ENCODE results near the gene TMEM150A. TPM values are rescaled to one million over a fixed set of nuclear protein-coding genes. Genes with fewer than 3 reads are reported as not detected.

TMEM150A gene
- polyA plus RNA-seq, 2 of the 4 experiments (the other 2 are of a cell fraction) = 8.5 to 10.9 TPM

GRCh38 chr2:85589982-85590791 is 12.3 kb downstream of the TMEM150A start:
- 66% methylated on average over 7 of the region's 7 CpGs for WGBS (ENCODE audit: missing lambda C conversion rate)
- no peak overlapping the region for H3K4me2 ChIP-seq
- no peak for DNase-seq (ENCODE audit: low read depth in 1 of 2, low spot score in 1 of 2)
- no peaks in the 10 kb centered on the region for H3K9me3 ChIP-seq
- no peak for ATAC-seq
- H3K27ac ChIP-seq = no peak overlapping the region
- H3K4me1 ChIP-seq = peaks cover 16% of the 10 kb centered on the region
- CTCF ChIA-PET = interaction anchor here (0.8 to 2.1 kb wide), 5 partner anchors 14 to 199 kb away, joined by 3 to 5 read pairs (median 3); no protein-coding TSS in a partner anchor
- no peak for TF ChIP-seq MAX (IDR thresholded peaks at IDR 0.05)
- TF ChIP-seq FOSL2 (IDR thresholded peaks at IDR 0.05) = no peak
- no peak for TF ChIP-seq FOSL2 (CRISPR knock-in tag; IDR thresholded peaks at IDR 0.05)
- no peak for TF ChIP-seq CHD4 (IDR thresholded peaks at IDR 0.05; ENCODE audit: borderline replicate concordance)
- TF ChIP-seq HOXA7 (CRISPR knock-in tag; IDR thresholded peaks at IDR 0.05) = no peak
- TF ChIP-seq SREBF2 (IDR thresholded peaks at IDR 0.05) = no peak
- TF ChIP-seq TP53 (CRISPR knock-in tag; IDR thresholded peaks at IDR 0.05) = no peak
- no peak for TF ChIP-seq RCOR1 (IDR thresholded peaks at IDR 0.05; ENCODE audit: low read depth, low read length)
- TF ChIP-seq RAD21 (conservative IDR thresholded peaks at IDR 0.05 in 1 of 2, IDR thresholded peaks at IDR 0.05 in 1 of 2) = no peak
- no peak for TF ChIP-seq PHF8 (IDR thresholded peaks at IDR 0.05; ENCODE audit: borderline replicate concordance, low read depth)
- no peak for TF ChIP-seq POLR2A (IDR thresholded peaks at IDR 0.05; ENCODE audit: low read length)
- no peak for TF ChIP-seq POLR2AphosphoS2 (conservative IDR thresholded peaks at IDR 0.05; ENCODE audit: low read length)
- TF ChIP-seq, protein P1, sequence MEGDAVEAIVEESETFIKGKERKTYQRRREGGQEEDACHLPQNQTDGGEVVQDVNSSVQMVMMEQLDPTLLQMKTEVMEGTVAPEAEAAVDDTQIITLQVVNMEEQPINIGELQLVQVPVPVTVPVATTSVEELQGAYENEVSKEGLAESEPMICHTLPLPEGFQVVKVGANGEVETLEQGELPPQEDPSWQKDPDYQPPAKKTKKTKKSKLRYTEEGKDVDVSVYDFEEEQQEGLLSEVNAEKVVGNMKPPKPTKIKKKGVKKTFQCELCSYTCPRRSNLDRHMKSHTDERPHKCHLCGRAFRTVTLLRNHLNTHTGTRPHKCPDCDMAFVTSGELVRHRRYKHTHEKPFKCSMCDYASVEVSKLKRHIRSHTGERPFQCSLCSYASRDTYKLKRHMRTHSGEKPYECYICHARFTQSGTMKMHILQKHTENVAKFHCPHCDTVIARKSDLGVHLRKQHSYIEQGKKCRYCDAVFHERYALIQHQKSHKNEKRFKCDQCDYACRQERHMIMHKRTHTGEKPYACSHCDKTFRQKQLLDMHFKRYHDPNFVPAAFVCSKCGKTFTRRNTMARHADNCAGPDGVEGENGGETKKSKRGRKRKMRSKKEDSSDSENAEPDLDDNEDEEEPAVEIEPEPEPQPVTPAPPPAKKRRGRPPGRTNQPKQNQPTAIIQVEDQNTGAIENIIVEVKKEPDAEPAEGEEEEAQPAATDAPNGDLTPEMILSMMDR (IDR thresholded peaks at IDR 0.05) = no peak
- TF ChIP-seq HEYL (CRISPR knock-in tag; IDR thresholded peaks at IDR 0.05) = no peak
- no peak for FAIRE-seq
- no peak overlapping the region for H3K4me3 ChIP-seq
- POLR2A ChIA-PET = no interaction called here

GRCh38 chr2:85589181-85589580 is 13.3 kb downstream of the TMEM150A start:
- no peak overlapping the region for H3K27ac ChIP-seq
- ChIA-PET POLR2A (no interaction called here), CTCF (interaction anchor here (0.5 to 2.1 kb wide), 7 partner anchors 17 to 198 kb away, joined by 3 to 5 read pairs (median 3); no protein-coding TSS in a partner anchor)
- H3K9me3 ChIP-seq = no peaks in the 10 kb centered on the region
- FAIRE-seq (no peak), ATAC-seq (no peak), DNase-seq (ENCODE audit: low read depth in 1 of 2, low spot score in 1 of 2) (no peak)
- WGBS (ENCODE audit: missing lambda C conversion rate) = 80% methylated on average over 4 of the region's 4 CpGs
- peaks cover 19% of the 10 kb centered on the region for H3K4me1 ChIP-seq
- no peak overlapping the region for H3K4me2 ChIP-seq
- H3K4me3 ChIP-seq = no peak overlapping the region
- no peak for TF ChIP-seq MAFK (IDR thresholded peaks at IDR 0.05; ENCODE audit: partially characterized antibody)
- TF ChIP-seq RARB (CRISPR knock-in tag; IDR thresholded peaks at IDR 0.05) = no peak
- no peak for TF ChIP-seq HES2 (IDR thresholded peaks at IDR 0.05)
- TF ChIP-seq, protein P2, sequence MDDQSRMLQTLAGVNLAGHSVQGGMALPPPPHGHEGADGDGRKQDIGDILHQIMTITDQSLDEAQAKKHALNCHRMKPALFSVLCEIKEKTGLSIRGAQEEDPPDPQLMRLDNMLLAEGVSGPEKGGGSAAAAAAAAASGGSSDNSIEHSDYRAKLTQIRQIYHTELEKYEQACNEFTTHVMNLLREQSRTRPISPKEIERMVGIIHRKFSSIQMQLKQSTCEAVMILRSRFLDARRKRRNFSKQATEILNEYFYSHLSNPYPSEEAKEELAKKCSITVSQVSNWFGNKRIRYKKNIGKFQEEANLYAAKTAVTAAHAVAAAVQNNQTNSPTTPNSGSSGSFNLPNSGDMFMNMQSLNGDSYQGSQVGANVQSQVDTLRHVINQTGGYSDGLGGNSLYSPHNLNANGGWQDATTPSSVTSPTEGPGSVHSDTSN (IDR thresholded peaks at IDR 0.05) = no peak
- no peak for TF ChIP-seq RNF2 (IDR thresholded peaks at IDR 0.05; ENCODE audit: borderline replicate concordance, low read depth)
- TF ChIP-seq, protein P3, sequence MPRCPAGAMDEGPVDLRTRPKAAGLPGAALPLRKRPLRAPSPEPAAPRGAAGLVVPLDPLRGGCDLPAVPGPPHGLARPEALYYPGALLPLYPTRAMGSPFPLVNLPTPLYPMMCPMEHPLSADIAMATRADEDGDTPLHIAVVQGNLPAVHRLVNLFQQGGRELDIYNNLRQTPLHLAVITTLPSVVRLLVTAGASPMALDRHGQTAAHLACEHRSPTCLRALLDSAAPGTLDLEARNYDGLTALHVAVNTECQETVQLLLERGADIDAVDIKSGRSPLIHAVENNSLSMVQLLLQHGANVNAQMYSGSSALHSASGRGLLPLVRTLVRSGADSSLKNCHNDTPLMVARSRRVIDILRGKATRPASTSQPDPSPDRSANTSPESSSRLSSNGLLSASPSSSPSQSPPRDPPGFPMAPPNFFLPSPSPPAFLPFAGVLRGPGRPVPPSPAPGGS (IDR thresholded peaks at IDR 0.05) = no peak
- TF ChIP-seq HOXB5 (CRISPR knock-in tag; IDR thresholded peaks at IDR 0.05) = no peak
- no peak for TF ChIP-seq ATOH8 (CRISPR knock-in tag; IDR thresholded peaks at IDR 0.05; ENCODE audit: low read depth)
- no peak for TF ChIP-seq ZC3H11A (IDR thresholded peaks at IDR 0.05)
- no peak for TF ChIP-seq MAZ (IDR thresholded peaks at IDR 0.05; ENCODE audit: borderline replicate concordance, low read depth, low read length)
- TF ChIP-seq, protein P4, sequence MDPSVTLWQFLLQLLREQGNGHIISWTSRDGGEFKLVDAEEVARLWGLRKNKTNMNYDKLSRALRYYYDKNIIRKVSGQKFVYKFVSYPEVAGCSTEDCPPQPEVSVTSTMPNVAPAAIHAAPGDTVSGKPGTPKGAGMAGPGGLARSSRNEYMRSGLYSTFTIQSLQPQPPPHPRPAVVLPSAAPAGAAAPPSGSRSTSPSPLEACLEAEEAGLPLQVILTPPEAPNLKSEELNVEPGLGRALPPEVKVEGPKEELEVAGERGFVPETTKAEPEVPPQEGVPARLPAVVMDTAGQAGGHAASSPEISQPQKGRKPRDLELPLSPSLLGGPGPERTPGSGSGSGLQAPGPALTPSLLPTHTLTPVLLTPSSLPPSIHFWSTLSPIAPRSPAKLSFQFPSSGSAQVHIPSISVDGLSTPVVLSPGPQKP (IDR thresholded peaks at IDR 0.05; ENCODE audit: low read depth, low read length) = no peak
- no peak for TF ChIP-seq CBX8 (IDR thresholded peaks at IDR 0.05)
- no peak for TF ChIP-seq ZSCAN20 (CRISPR knock-in tag; IDR thresholded peaks at IDR 0.05)
- no peak for TF ChIP-seq FOSB (CRISPR knock-in tag; IDR thresholded peaks at IDR 0.05)
- TF ChIP-seq POLR2A (IDR thresholded peaks at IDR 0.05; ENCODE audit: low read length) = no peak
- no peak for TF ChIP-seq EP300 (IDR thresholded peaks at IDR 0.05)
